ENCODE measurements around the gene RSL24D1. TPM values are rescaled to one million over a fixed set of nuclear protein-coding genes. Genes with fewer than 3 reads are reported as not detected.

Gene RSL24D1
- 111 and 118 TPM in 2 replicates for total RNA-seq (2021)
- Bru-seq, nascent RNA: percentile 97 among the genes with signal in this experiment
- percentile 94 among the genes with signal in this experiment for BruChase-seq, experiment 1, labeled RNA remaining after a 2-hour chase
- BruChase-seq, experiment 2, labeled RNA remaining after a 6-hour chase: percentile 97 among the genes with signal in this experiment
- long read RNA-seq, transcript RSL24D1-201 (6 exons, 2,015 nt): major isoform, 340 of 345 reads
- long read RNA-seq, partial matches to known transcripts: 0 of 345 reads
- long read RNA-seq, other reads (novel, unspliced or antisense): 5 of 345 reads

GRCh38 chr15:55196458-55197361, at the start of gene RSL24D1:
RSL24D1 (minus strand) TSS chr15:55196941; CDS start chr15:55196890, 51 bp downstream.
- Histone ChIP-seq H3K4me1 (ENCODE audit: insufficient read depth, low read length, poor library complexity, severe bottlenecking) (peaks cover 15% of the 10 kb centered on the region), H3K27ac (ENCODE audit: low read depth, low read length, poor library complexity, severe bottlenecking) (peak within 1 kb of the TSS; percentile 95), H3K27me3 (replicated peaks; ENCODE audit: insufficient read depth, low read depth, low read length, poor library complexity) (no peaks in the 10 kb centered on the region), H3K36me3 (ENCODE audit: insufficient read depth, low read length, poor library complexity, severe bottlenecking) (peaks cover 16% of the 10 kb centered on the region), H3K4me3 (ENCODE audit: low read depth, low read length, poor library complexity, severe bottlenecking) (peak within 1 kb of the TSS; percentile 97), H3K9me3 (ENCODE audit: low read depth, low read length, poor library complexity, severe bottlenecking) (no peaks in the 10 kb centered on the region)
- CTCF ChIA-PET: interaction anchor here (1.0 to 1.1 kb wide), 2 partner anchors 20 to 243 kb away, joined by 3 to 7 read pairs; no protein-coding TSS in a partner anchor
- intact Hi-C loops (cut with micrococcal nuclease; ENCODE audit: unreplicated experiment): no loop called here
- peak; percentile 99 for DNase-seq (ENCODE audit: low spot score)
- POLR2A ChIA-PET (ENCODE audit: low non-redundant PET): interaction anchor here (0.6 to 0.7 kb wide), 3 partner anchors 13 to 665 kb away, joined by 3 read pairs; no protein-coding TSS in a partner anchor
- TSS peak; percentile 60 for BruUV-seq (replicated peaks)
- no peak for TF ChIP-seq EZH2 (IDR thresholded peaks at IDR 0.05; ENCODE audit: borderline replicate concordance, low read depth, low read length, poor library complexity, severe bottlenecking)
- peak; percentile 57 for TF ChIP-seq CTCF (conservative IDR thresholded peaks at IDR 0.05; ENCODE audit: low read depth, low read length)

DNA sequence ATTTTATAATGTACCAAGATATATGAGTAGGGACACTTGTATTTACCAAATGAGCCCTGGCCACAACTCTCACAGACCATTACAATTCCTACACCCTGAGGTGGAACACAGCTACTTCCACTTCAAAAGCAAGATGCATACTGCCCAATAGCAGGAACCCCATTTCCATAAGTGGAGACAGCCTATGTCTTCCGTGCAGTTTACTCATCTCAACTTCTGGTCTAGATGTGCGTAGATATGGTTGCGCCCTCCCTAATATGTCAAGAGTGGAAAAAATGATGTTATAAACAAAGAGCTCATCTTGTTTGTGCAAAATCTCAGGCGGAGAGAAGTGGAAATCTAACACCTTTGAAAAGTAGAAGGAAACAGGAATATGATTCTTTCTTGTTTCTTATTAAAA, 48.3 kb upstream of the RSL24D1 start:
- Histone ChIP-seq H3K36me3 (ENCODE audit: insufficient read depth, low read length, poor library complexity, severe bottlenecking) (no peaks in the 10 kb centered on the region), H3K27ac (ENCODE audit: low read depth, low read length, poor library complexity, severe bottlenecking) (no peak overlapping the region), H3K27me3 (replicated peaks; ENCODE audit: insufficient read depth, low read depth, low read length, poor library complexity) (peaks cover 4% of the 10 kb centered on the region), H3K9me3 (ENCODE audit: low read depth, low read length, poor library complexity, severe bottlenecking) (no peaks in the 10 kb centered on the region), H3K4me1 (ENCODE audit: insufficient read depth, low read length, poor library complexity, severe bottlenecking) (no peaks in the 10 kb centered on the region), H3K4me3 (ENCODE audit: low read depth, low read length, poor library complexity, severe bottlenecking) (no peak overlapping the region)
- TF ChIP-seq CTCF (conservative IDR thresholded peaks at IDR 0.05; ENCODE audit: low read depth, low read length): no peak
- TF ChIP-seq EZH2 (IDR thresholded peaks at IDR 0.05; ENCODE audit: borderline replicate concordance, low read depth, low read length, poor library complexity, severe bottlenecking): no peak
- DNase-seq (ENCODE audit: low spot score): no peak
- BruUV-seq (replicated peaks): no TSS peak
- CTCF ChIA-PET: no interaction called here
- intact Hi-C loops (cut with micrococcal nuclease; ENCODE audit: unreplicated experiment): no loop called here
- POLR2A ChIA-PET (ENCODE audit: low non-redundant PET): no interaction called here

GRCh38 chr15:55241891-55242290, 45.1 kb upstream of the RSL24D1 start:
- no peaks in the 10 kb centered on the region for H3K4me1 ChIP-seq (ENCODE audit: insufficient read depth, low read length, poor library complexity, severe bottlenecking)
- no TSS peak for BruUV-seq (replicated peaks)
- intact Hi-C loops (cut with micrococcal nuclease; ENCODE audit: unreplicated experiment): no loop called here
- no peak for TF ChIP-seq EZH2 (IDR thresholded peaks at IDR 0.05; ENCODE audit: borderline replicate concordance, low read depth, low read length, poor library complexity, severe bottlenecking)
- no peak for TF ChIP-seq CTCF (conservative IDR thresholded peaks at IDR 0.05; ENCODE audit: low read depth, low read length)
- peaks cover 15% of the 10 kb centered on the region for H3K27me3 ChIP-seq (replicated peaks; ENCODE audit: insufficient read depth, low read depth, low read length, poor library complexity)
- H3K4me3 ChIP-seq (ENCODE audit: low read depth, low read length, poor library complexity, severe bottlenecking): no peak overlapping the region
- no peak overlapping the region for H3K27ac ChIP-seq (ENCODE audit: low read depth, low read length, poor library complexity, severe bottlenecking)
- POLR2A ChIA-PET (ENCODE audit: low non-redundant PET): no interaction called here
- CTCF ChIA-PET: no interaction called here
- no peaks in the 10 kb centered on the region for H3K9me3 ChIP-seq (ENCODE audit: low read depth, low read length, poor library complexity, severe bottlenecking)
- H3K36me3 ChIP-seq (ENCODE audit: insufficient read depth, low read length, poor library complexity, severe bottlenecking): no peaks in the 10 kb centered on the region
- no peak for DNase-seq (ENCODE audit: low spot score)

Data from A673 (cell line).